HepG2 (cell line): ENCODE data around the gene WDR53. TPM values are rescaled to one million over a fixed set of nuclear protein-coding genes. Genes with fewer than 3 reads are reported as not detected.

Experiments
- ATAC-seq: fragments of 200-7000 bp; cut with Tn5 transposase; 3 replicates; pipeline ENCODE4 v1.9.1; 2020; ENCODE audit warnings: mild to moderate bottlenecking, moderate library complexity
- BruUV-seq: library from RNA; stranded (reverse); fragments of 400-500 nt; replicated peaks from 2 replicates; lab custom pipeline; 2021; lab: Mats Ljungman, UMichigan
- CTCF ChIA-PET: fragments of 300-600 bp; formaldehyde crosslinking; extraction: SDS; loops from one replicate; lab custom pipeline; 2021; ENCODE audit warnings: low total read pairs, inconsistent platforms, low intra/inter-chr PET ratio; lab: Yijun Ruan, JAX
- POLR2A ChIA-PET: fragments of 350-600 bp; sonication (Branson Sonifier 250); formaldehyde crosslinking; loops from one replicate; lab custom pipeline; 2020; ENCODE audit warnings: antibody characterized with exemption, inconsistent platforms; lab: Yijun Ruan, JAX
- DNase-seq: peaks from one replicate; pipeline ENCODE4 v3.0.0-alpha.2; 2015; ENCODE audit warnings: low spot score
- FAIRE-seq: peaks from 3 replicates; lab custom pipeline; 2011; peaks lifted over from hg19 to GRCh38; lab: Jason Lieb, UNC
- H2AFZ ChIP-seq: one replicate; pipeline ENCODE4 v1.6.1; 2011; ENCODE audit warnings: low read length, inconsistent platforms
- H3K27ac ChIP-seq: fragments of 300-600 bp; 3 replicates; pipeline ENCODE4 v1.8.0; 2011; ENCODE audit warnings: mixed run types, mild to moderate bottlenecking, mixed read lengths, low read length, inconsistent platforms; ENCODE audit not compliant: insufficient read depth; ENCODE audit errors: extremely low read length
- H3K27me3 ChIP-seq, 2 experiments: fragments of 200-600 bp in 1 of 2; 2 replicates in 1 of 2; 3 replicates in 1 of 2; pipeline versions ENCODE4 v1.6.0 to v1.8.0; 2011; ENCODE audit warnings: low read length in 2 of 2, mild to moderate bottlenecking in 2 of 2, moderate library complexity in 2 of 2, inconsistent platforms in 1 of 2; ENCODE audit not compliant: insufficient read depth in 2 of 2, control insufficient read depth in 1 of 2
- H3K36me3 ChIP-seq, 2 experiments: fragments of 200-600 bp in 1 of 2; replicated peaks in 1 of 2; 2 replicates in 1 of 2; 3 replicates in 1 of 2; pipeline versions ENCODE4 v1.5.1 to v1.8.0; 2011; ENCODE audit warnings: low read length in 2 of 2, inconsistent platforms in 1 of 2; ENCODE audit not compliant: insufficient read depth in 2 of 2, control insufficient read depth in 1 of 2
- H3K4me1 ChIP-seq: 2 replicates; pipeline ENCODE4 v1.5.1; 2012; ENCODE audit warnings: low read length, inconsistent platforms; ENCODE audit not compliant: insufficient read depth
- H3K4me2 ChIP-seq: 2 replicates; pipeline ENCODE4 v1.6.0; 2011; ENCODE audit warnings: low read depth, low read length, inconsistent platforms
- H3K4me3 ChIP-seq, 3 experiments: fragments of 200-600 bp in 1 of 3; sonication (generic), shearing (Covaris generic) in 1 of 3; replicated peaks in 1 of 3; 2 replicates each; pipeline ENCODE4 v1.5.1; 2011 to 2016; ENCODE audit warnings: low read length in 3 of 3, inconsistent platforms in 2 of 3, low read depth in 2 of 3, mild to moderate bottlenecking in 2 of 3, control low read depth in 1 of 3, mixed read lengths in 1 of 3; ENCODE audit not compliant: insufficient read depth in 1 of 3
- H3K79me2 ChIP-seq: one replicate; pipeline ENCODE4 v1.6.1; 2011; ENCODE audit warnings: low read length, inconsistent platforms; ENCODE audit not compliant: insufficient read depth
- H3K9ac ChIP-seq: 2 replicates; pipeline ENCODE4 v1.6.0; 2011; ENCODE audit warnings: mild to moderate bottlenecking, low read depth, low read length, inconsistent platforms; ENCODE audit not compliant: insufficient read depth
- H3K9me3 ChIP-seq: 2 replicates; pipeline ENCODE4 v1.5.1; 2012; ENCODE audit warnings: mild to moderate bottlenecking, low read length
- H4K20me1 ChIP-seq: 2 replicates; pipeline ENCODE4 v1.6.0; 2011; ENCODE audit warnings: inconsistent platforms, mild to moderate bottlenecking, low read length, moderate library complexity; ENCODE audit not compliant: insufficient read depth
- AHDC1 ChIP-seq: sonication (generic); formaldehyde crosslinking; IDR thresholded peaks from 2 replicates; pipeline ENCODE4 v1.5.1; 2020; ENCODE audit warnings: mild to moderate bottlenecking, missing genetic modification reagents, borderline replicate concordance
- MAZ ChIP-seq, 2 experiments: sonication (generic) in 1 of 2; formaldehyde crosslinking in 1 of 2; IDR thresholded peaks; 2 replicates each; pipeline versions ENCODE4 v1.5.0 to v1.6.1; 2012 to 2020; ENCODE audit warnings: low read depth in 2 of 2, mild to moderate bottlenecking in 2 of 2, borderline replicate concordance in 1 of 2, improper control_type of control experiment in 1 of 2, low read length in 1 of 2, missing genetic modification reagents in 1 of 2, moderate library complexity in 1 of 2
- PRDM15 ChIP-seq: sonication (generic); formaldehyde crosslinking; IDR thresholded peaks from 2 replicates; pipeline ENCODE4 v1.4.0; 2020; ENCODE audit warnings: missing genetic modification reagents
- TFDP1 ChIP-seq: IDR thresholded peaks from 2 replicates; pipeline ENCODE4 v1.6.1; 2016; ENCODE audit warnings: missing compliant biosample characterization, missing genetic modification reagents, borderline replicate concordance
- TGIF2 ChIP-seq: IDR thresholded peaks from 2 replicates; pipeline ENCODE4 v1.6.1; 2016; ENCODE audit warnings: control low read depth, missing compliant biosample characterization
- ZNF44 ChIP-seq: sonication (generic); formaldehyde crosslinking; IDR thresholded peaks from 2 replicates; pipeline ENCODE4 v1.5.1; 2020; ENCODE audit warnings: mild to moderate bottlenecking, missing genetic modification reagents
- ZNF605 ChIP-seq: sonication (generic); formaldehyde crosslinking; IDR thresholded peaks from 2 replicates; pipeline ENCODE4 v1.8.0; 2022; ENCODE audit warnings: mild to moderate bottlenecking, missing genetic modification reagents
- WGBS: methylation state at CpG from one replicate; pipeline ENCODE4 v1.1.6; 2017; ENCODE audit warnings: low lambda C conversion rate; 5-methylcytosine and 5-hydroxymethylcytosine counted together
- in situ Hi-C: cut with HindIII; loops from 2 replicates; pipeline ENCODE4 v1.10.0; 2017; ENCODE audit warnings: low pct_unique_long_range_greater_than_20kb; ENCODE audit not compliant: extremely low pct_ligation_motif_present
- intact Hi-C: fragments of 100-400 bp; cut with micrococcal nuclease; formaldehyde crosslinking; loops from one replicate; pipeline ENCODE4 v1.10.0; 2022; ENCODE audit not compliant: unreplicated experiment
- polyA plus RNA-seq, 8 experiments: library from polyadenylated mRNA; depleted of rRNA in 3 of 8; stranded (reverse) in 7 of 8; unstranded in 1 of 8; fragments of >200 nt; fragmentation: Illumina TruSeq in 4 of 8; extraction: Trizol in 4 of 8; gene quantifications; 2 replicates each; pipeline versions ENCODE4 v1.2.1 to v1.2.3, GENCODE V29; 2011 to 2016; ENCODE audit warnings: low read depth in 4 of 8, missing spikeins in 1 of 8, mixed read lengths in 1 of 8; ENCODE audit not compliant: insufficient read depth in 1 of 8
- total RNA-seq, 5 experiments: library from RNA; depleted of rRNA; stranded (reverse); fragments of >200 nt; fragmentation: Illumina TruSeq; extraction: Trizol; gene quantifications; 2 replicates each; pipeline ENCODE4 v1.2.3, GENCODE V29; 2016; ENCODE audit warnings: low read depth in 1 of 5
- TF ChIP-seq, protein P1 (sequence below): sonication (generic); formaldehyde crosslinking; IDR thresholded peaks from 2 replicates; pipeline ENCODE4 v1.4.0; 2020; ENCODE audit warnings: missing genetic modification reagents

Gene WDR53
- total and polyA plus RNA-seq, 2 of the 13 experiments (the other 11 are each of a cell fraction or from before 2014, with no cell fraction given): 3.5 to 7.7 TPM

- WGBS: 5% methylated on average over 12 of the region's 12 CpGs
- POLR2A ChIA-PET: interaction anchor here (1.5 kb wide), 1 partner anchor 497 kb away, joined by 3 read pairs; no protein-coding TSS in a partner anchor
- no peaks in the 10 kb centered on the region for H3K9me3 ChIP-seq
- no peaks in the 10 kb centered on the region for H3K36me3 ChIP-seq
- H3K27ac ChIP-seq: no peak overlapping the region
- H3K79me2 ChIP-seq: no peaks in the 10 kb centered on the region
- CTCF ChIA-PET: interaction anchor here (1.1 to 3.4 kb wide), 4 partner anchors 33 to 493 kb away, joined by 4 to 28 read pairs (median 15); no protein-coding TSS in a partner anchor
- in situ Hi-C loops (loop anchor here (5.0 to 10.0 kb wide), 2 partner anchors 262 to 494 kb away; no protein-coding TSS in a partner anchor), intact Hi-C loops (loop anchor here (1.0 to 5.0 kb wide), 4 partner anchors 33 to 492 kb away; partner anchors contain the start of gene ZDHHC19)
- no peaks in the 10 kb centered on the region for H4K20me1 ChIP-seq
- H3K27me3 ChIP-seq: peaks cover 0 to 17% of the 10 kb centered on the region in 2 experiments; a peak in 2 of 5 replicates
- peak overlapping the region; percentile 38; the same call in 1 of the 2 replicates for H3K9ac ChIP-seq
- peak overlapping the region; percentile 84 for H2AFZ ChIP-seq
- H3K4me3 ChIP-seq: peak overlapping the region in 1 of 3 experiments; percentile 38; a peak in 2 of 6 replicates
- ATAC-seq (peak; percentile 96), DNase-seq (peak; percentile 82), FAIRE-seq (peak; percentile 95)
- BruUV-seq: no TSS peak
- H3K4me1 ChIP-seq: peaks cover 19% of the 10 kb centered on the region
- H3K4me2 ChIP-seq: peak overlapping the region; percentile 77
- TF ChIP-seq, protein P1, sequence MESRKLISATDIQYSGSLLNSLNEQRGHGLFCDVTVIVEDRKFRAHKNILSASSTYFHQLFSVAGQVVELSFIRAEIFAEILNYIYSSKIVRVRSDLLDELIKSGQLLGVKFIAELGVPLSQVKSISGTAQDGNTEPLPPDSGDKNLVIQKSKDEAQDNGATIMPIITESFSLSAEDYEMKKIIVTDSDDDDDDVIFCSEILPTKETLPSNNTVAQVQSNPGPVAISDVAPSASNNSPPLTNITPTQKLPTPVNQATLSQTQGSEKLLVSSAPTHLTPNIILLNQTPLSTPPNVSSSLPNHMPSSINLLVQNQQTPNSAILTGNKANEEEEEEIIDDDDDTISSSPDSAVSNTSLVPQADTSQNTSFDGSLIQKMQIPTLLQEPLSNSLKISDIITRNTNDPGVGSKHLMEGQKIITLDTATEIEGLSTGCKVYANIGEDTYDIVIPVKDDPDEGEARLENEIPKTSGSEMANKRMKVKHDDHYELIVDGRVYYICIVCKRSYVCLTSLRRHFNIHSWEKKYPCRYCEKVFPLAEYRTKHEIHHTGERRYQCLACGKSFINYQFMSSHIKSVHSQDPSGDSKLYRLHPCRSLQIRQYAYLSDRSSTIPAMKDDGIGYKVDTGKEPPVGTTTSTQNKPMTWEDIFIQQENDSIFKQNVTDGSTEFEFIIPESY (CRISPR knock-in tag): no peak
- TF ChIP-seq TGIF2 (CRISPR knock-in tag) (peak; percentile 42; the same call in 1 of the 2 replicates), PRDM15 (CRISPR knock-in tag) (no peak), ZNF605 (CRISPR knock-in tag) (no peak), ZNF44 (CRISPR knock-in tag) (no peak), TFDP1 (CRISPR knock-in tag) (peak; percentile 47; the same call in 1 of the 2 replicates), AHDC1 (CRISPR knock-in tag) (no peak), MAZ (IDR thresholded peaks at IDR 0.05; ENCODE audit: borderline replicate concordance, low read depth, low read length) (no peak), MAZ (CRISPR knock-in tag; IDR thresholded peaks at IDR 0.05; ENCODE audit: low read depth) (no peak)
Measured at GRCh38 chr3:196518966-196519717, 49.2 kb downstream of the WDR53 start.
